GM12874 (cell line): ENCODE measurements around the gene SCARB2.

Experiments used
- CTCF ChIP-seq: IDR thresholded peaks from 2 replicates; pipeline ENCODE4 v1.5.1; 2011; ENCODE audit warnings: low read depth, mild to moderate bottlenecking, control low read depth, low read length, moderate library complexity; ENCODE audit not compliant: insufficient read depth

SCARB2 gene

DNA sequence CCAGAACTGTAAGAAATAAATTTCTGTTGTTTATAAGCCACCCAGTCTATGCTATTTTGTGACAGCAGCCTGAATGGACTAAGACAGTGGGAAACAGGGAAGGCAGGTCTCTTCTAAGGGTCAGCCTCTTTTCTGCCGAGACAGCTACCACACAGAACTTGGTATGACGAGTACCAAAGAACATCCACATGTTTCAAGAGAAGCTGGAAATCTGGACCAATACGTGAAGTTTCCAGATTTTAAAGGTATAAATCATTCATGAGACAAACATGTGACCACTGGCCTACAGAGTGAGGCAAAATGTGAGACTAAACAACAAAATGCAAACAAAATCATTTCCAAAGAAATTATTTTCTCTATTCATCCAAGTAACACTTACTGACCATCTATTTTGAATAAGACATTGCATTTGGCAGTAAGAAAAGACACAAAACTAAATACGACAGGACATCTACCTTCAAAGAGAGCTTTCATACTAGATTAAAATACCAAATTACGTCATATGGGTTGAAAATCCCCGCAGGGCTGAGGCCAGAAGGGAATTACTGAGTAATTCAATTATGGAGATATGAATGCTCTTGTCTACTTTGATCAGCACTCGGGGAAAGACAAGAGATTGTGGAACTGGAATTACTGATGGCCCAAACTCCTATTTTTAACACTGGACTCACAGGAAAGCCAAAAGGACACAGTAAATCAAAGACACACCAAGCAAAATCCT, 7.2 kb downstream of the SCARB2 start:
- no peak for TF ChIP-seq CTCF

DNA sequence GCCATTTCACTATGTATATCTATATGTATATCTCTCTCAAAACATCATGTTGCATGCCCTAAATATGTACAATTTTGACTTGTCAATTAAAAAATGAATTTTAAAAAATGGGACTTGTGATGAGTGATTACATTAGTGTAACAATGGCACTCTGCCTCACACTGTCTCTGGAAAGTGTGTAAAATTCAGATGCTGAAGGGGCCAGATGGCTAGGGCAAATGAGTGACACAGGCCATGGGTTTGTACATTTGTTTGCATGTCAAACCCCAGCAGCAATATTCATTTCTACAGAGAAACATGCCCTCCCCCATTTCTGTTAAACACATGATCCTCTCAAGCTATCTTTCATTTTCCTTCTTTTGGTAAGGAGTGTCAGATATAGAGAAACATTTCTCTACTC, 8.1 kb downstream of the SCARB2 start:
- TF ChIP-seq CTCF: no peak

- TF ChIP-seq CTCF: no peak
Measured at GRCh38 chr4:76204936-76205335, 8.7 kb downstream of the SCARB2 start.

GRCh38 chr4:76203541-76203940, 10.1 kb downstream of the SCARB2 start:
- no peak for TF ChIP-seq CTCF

DNA sequence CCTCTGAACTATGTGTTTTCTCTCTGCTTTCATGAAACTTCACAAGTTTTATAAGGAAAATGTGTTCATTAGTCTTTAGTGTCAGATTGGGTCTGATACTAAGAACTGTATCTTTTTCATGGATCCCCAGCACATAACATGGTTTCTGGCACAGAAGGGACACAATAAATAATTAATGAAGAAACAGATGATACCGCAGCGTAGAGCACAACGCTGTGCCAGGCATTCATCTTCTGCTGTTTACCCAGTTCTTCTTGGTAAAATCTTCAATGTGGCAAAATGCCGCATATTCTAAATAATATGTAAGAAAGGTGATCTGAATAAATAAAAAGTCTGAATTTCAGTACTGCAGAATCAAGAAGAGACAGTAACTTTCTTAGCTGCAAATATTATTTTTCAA, 12.3 kb downstream of the SCARB2 start:
- TF ChIP-seq CTCF: no peak

GRCh38 chr4:76200771-76201231, 12.8 kb downstream of the SCARB2 start:
- no peak for TF ChIP-seq CTCF

DNA sequence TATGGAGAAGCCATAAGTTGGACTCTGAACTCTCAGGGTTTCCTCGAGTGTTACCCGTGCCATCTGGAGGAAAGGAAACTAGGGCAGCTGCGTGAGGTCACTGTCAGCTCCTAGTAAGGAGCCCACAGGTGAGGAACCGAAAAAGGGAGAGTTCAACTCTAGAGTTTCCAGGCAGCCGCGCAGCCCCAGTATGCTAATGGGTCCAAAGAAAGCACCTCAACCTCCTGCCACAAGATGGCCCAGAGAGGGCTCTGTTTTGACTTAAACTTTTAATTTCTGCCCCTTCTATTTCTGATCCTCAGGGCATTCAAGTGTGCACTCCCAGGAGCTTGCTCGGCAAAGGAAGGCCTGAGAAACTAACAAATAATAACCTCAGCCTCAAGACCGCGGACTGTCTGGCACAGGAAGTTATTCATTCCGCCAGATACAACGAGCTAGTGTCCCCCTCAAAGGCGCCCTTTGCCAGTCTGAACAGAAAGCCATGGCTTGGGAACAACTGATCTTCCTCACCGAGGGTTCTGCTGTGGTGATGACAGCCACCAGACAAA, 13.9 kb downstream of the SCARB2 start:
- peak; percentile 15; the same call in 1 of the 2 replicates for TF ChIP-seq CTCF
